Measurements from ENCODE around the gene DDA1. TPM values are rescaled to one million over a fixed set of nuclear protein-coding genes. Genes with fewer than 3 reads are reported as not detected.

The DDA1 gene
- total and polyA plus RNA-seq, 10 of the 15 experiments (the other 5 are each of a cell fraction or from before 2014, with no cell fraction given): 0.76 to 71.0 (median 39.4) TPM

DNA sequence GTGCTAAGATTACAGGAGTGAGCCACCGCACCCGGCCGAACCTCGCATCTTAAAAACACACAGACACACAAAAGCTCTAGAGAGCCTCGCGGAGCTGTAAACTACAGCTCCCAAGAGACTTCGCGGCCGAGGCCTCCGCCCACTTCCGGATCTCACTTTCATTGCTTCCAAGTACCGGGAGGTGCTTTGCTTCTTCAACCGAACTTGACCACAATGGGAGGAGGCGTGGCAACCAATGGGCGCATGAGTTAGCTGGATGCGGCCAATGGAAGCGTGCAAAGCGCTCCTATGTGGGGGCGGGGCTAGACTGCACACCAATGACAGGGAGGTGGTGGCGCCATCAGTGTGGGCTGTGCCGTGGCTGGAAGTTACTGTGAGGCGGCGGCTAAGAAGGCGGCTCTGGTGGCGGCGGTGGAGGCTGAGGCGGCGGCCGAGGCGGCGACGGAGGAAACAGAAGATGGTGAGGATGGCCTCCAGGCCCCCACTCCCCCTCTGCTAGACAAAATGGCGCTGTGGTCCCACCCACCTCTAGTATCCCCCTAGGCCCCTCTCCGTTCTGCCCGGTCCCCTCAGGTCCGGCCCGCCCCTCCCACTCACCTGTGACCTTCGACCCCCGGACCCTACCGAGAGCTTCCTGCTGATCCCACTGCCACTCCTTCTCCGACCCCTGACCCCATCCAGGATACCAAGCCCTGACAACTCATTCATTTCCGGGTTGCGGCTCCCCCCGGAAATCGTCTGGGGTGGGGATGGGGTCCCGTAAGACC lies at the start of gene DDA1 (continued):
- TF ChIP-seq, protein P1, sequence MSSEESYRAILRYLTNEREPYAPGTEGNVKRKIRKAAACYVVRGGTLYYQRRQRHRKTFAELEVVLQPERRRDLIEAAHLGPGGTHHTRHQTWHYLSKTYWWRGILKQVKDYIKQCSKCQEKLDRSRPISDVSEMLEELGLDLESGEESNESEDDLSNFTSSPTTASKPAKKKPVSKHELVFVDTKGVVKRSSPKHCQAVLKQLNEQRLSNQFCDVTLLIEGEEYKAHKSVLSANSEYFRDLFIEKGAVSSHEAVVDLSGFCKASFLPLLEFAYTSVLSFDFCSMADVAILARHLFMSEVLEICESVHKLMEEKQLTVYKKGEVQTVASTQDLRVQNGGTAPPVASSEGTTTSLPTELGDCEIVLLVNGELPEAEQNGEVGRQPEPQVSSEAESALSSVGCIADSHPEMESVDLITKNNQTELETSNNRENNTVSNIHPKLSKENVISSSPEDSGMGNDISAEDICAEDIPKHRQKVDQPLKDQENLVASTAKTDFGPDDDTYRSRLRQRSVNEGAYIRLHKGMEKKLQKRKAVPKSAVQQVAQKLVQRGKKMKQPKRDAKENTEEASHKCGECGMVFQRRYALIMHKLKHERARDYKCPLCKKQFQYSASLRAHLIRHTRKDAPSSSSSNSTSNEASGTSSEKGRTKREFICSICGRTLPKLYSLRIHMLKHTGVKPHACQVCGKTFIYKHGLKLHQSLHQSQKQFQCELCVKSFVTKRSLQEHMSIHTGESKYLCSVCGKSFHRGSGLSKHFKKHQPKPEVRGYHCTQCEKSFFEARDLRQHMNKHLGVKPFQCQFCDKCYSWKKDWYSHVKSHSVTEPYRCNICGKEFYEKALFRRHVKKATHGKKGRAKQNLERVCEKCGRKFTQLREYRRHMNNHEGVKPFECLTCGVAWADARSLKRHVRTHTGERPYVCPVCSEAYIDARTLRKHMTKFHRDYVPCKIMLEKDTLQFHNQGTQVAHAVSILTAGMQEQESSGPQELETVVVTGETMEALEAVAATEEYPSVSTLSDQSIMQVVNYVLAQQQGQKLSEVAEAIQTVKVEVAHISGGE (CRISPR knock-in tag; IDR thresholded peaks at IDR 0.05): no peak
- TF ChIP-seq, protein P2, sequence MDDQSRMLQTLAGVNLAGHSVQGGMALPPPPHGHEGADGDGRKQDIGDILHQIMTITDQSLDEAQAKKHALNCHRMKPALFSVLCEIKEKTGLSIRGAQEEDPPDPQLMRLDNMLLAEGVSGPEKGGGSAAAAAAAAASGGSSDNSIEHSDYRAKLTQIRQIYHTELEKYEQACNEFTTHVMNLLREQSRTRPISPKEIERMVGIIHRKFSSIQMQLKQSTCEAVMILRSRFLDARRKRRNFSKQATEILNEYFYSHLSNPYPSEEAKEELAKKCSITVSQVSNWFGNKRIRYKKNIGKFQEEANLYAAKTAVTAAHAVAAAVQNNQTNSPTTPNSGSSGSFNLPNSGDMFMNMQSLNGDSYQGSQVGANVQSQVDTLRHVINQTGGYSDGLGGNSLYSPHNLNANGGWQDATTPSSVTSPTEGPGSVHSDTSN (IDR thresholded peaks at IDR 0.05; ENCODE audit: insufficient replicate concordance, low read depth, low read length): peak; percentile 72
- TF ChIP-seq, protein P3, sequence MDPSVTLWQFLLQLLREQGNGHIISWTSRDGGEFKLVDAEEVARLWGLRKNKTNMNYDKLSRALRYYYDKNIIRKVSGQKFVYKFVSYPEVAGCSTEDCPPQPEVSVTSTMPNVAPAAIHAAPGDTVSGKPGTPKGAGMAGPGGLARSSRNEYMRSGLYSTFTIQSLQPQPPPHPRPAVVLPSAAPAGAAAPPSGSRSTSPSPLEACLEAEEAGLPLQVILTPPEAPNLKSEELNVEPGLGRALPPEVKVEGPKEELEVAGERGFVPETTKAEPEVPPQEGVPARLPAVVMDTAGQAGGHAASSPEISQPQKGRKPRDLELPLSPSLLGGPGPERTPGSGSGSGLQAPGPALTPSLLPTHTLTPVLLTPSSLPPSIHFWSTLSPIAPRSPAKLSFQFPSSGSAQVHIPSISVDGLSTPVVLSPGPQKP (IDR thresholded peaks at IDR 0.05; ENCODE audit: low read depth, low read length): peak; percentile 45; the same call in 1 of the 2 replicates
- TF ChIP-seq TCF12 (IDR thresholded peaks at IDR 0.05; ENCODE audit: low read depth, low read length): no peak
- no peak for TF ChIP-seq MTA3 (IDR thresholded peaks at IDR 0.05; ENCODE audit: borderline replicate concordance, low read length)
- peak; percentile 10; the same call in 1 of the 2 replicates for TF ChIP-seq SMC3 (IDR thresholded peaks at IDR 0.05; ENCODE audit: borderline replicate concordance, low read length)
- TF ChIP-seq, protein P4, sequence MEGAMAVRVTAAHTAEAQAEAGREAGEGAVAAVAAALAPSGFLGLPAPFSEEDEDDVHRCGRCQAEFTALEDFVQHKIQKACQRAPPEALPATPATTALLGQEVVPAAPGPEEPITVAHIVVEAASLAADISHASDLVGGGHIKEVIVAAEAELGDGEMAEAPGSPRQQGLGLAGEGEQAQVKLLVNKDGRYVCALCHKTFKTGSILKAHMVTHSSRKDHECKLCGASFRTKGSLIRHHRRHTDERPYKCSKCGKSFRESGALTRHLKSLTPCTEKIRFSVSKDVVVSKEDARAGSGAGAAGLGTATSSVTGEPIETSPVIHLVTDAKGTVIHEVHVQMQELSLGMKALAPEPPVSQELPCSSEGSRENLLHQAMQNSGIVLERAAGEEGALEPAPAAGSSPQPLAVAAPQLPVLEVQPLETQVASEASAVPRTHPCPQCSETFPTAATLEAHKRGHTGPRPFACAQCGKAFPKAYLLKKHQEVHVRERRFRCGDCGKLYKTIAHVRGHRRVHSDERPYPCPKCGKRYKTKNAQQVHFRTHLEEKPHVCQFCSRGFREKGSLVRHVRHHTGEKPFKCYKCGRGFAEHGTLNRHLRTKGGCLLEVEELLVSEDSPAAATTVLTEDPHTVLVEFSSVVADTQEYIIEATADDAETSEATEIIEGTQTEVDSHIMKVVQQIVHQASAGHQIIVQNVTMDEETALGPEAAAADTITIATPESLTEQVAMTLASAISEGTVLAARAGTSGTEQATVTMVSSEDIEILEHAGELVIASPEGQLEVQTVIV (IDR thresholded peaks at IDR 0.05; ENCODE audit: borderline replicate concordance, partially characterized antibody): peak; percentile 56
- TF ChIP-seq ZNF217 (IDR thresholded peaks at IDR 0.05): no peak
- no peak for TF ChIP-seq LARP7 (IDR thresholded peaks at IDR 0.05)
- no peak for TF ChIP-seq ZNF384 (IDR thresholded peaks at IDR 0.05; ENCODE audit: borderline replicate concordance, low read depth, low read length)
- TF ChIP-seq ZNF274 (IDR thresholded peaks at IDR 0.05; ENCODE audit: insufficient read depth, insufficient read length): no peak
- TF ChIP-seq, protein P5, sequence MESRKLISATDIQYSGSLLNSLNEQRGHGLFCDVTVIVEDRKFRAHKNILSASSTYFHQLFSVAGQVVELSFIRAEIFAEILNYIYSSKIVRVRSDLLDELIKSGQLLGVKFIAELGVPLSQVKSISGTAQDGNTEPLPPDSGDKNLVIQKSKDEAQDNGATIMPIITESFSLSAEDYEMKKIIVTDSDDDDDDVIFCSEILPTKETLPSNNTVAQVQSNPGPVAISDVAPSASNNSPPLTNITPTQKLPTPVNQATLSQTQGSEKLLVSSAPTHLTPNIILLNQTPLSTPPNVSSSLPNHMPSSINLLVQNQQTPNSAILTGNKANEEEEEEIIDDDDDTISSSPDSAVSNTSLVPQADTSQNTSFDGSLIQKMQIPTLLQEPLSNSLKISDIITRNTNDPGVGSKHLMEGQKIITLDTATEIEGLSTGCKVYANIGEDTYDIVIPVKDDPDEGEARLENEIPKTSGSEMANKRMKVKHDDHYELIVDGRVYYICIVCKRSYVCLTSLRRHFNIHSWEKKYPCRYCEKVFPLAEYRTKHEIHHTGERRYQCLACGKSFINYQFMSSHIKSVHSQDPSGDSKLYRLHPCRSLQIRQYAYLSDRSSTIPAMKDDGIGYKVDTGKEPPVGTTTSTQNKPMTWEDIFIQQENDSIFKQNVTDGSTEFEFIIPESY (IDR thresholded peaks at IDR 0.05): no peak
- TF ChIP-seq ZZZ3 (IDR thresholded peaks at IDR 0.05; ENCODE audit: control insufficient read depth, insufficient read length, low read depth): no peak
- TF ChIP-seq, protein P6, sequence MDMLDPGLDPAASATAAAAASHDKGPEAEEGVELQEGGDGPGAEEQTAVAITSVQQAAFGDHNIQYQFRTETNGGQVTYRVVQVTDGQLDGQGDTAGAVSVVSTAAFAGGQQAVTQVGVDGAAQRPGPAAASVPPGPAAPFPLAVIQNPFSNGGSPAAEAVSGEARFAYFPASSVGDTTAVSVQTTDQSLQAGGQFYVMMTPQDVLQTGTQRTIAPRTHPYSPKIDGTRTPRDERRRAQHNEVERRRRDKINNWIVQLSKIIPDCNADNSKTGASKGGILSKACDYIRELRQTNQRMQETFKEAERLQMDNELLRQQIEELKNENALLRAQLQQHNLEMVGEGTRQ (IDR thresholded peaks at IDR 0.05; ENCODE audit: borderline replicate concordance, low read depth, low read length): no peak
- TF ChIP-seq MXI1 (IDR thresholded peaks at IDR 0.05; ENCODE audit: low read depth, low read length): peak; percentile 21; the same call in 1 of the 2 replicates
- TF ChIP-seq NFIC (IDR thresholded peaks at IDR 0.05; ENCODE audit: low read depth, low read length): no peak
- TF ChIP-seq SREBF2 (IDR thresholded peaks at IDR 0.05; ENCODE audit: low read length): 0 out of 2 replicates have a peak, but pooled peaks have one; percentile 15
- TF ChIP-seq POLR2AphosphoS5 (IDR thresholded peaks at IDR 0.05; ENCODE audit: low read length): peak; percentile 81

Measured in GM12878 (cell line).